ENCODE results near the gene IFRD2.

Gene IFRD2

DNA sequence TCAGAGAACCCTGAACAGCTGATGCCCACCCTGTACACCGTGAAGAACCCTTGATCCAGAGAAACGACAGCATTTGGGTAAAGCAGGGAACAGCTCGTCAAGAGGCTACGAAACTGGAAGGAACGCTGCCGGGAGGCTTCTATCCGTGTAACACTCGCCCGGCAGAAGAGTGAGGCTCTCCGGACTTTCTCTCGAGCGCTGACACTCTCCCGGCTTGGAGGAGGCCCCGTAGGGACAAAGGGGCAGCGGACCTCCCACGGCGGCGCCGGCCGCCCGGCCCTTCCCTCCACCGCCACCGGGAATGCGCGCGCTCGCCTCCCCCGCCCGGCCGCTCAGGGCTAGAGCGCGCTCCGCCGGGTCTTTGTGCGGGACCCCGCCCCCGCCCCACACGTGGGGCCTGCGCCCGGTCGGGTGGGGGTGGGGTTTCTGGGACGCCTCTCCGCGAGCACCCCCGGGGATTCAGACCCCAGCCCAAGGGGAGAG lies 28.7 kb upstream of the IFRD2 start:
- peak; percentile 86 for DNase-seq (ENCODE audit: low spot score)

DNA sequence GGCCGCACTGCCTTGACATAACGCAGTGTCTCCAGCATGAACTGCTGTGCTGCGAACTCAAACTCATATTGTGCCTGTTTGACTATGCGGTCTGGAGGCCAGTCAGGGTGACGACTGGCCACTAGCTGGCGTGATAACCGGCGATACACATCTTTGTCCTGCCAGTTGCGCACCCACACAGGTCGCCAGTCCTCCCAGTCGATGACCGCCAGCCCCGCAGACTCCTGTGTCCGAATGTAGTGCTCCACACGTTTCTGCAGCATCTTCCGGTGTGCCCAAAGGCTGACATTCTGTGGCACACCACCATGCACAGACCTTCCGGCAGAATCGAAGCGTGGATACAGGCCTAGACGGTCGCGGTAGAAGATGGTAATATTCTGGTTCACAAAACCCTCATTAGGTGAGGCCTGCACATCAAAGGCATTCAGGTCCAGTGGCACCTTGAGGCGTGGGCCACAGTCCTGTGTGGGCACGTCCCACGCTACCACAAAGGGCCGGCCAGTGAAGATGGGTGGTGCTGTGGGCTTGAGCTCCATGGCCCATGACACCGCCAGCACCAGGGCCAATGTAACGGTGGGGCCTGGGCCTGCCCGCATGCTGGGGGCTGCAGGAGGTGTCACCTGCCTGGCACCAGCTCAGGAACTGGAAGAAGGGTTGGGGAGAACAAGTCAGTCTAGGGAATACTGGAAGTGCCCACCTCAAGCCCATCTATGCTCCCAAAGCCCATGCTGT lies 27.8 kb upstream of the IFRD2 start:
- in situ Hi-C loops (cut with MboI; ENCODE audit: low sequenced_read_pairs, unreplicated experiment): no loop called here

More for the DNA sequence above, 28.7 kb upstream of the IFRD2 start:
- in situ Hi-C loops (cut with MboI; ENCODE audit: low sequenced_read_pairs, unreplicated experiment): no loop called here
- TF ChIP-seq CTCF (IDR thresholded peaks at IDR 0.05; ENCODE audit: borderline replicate concordance, control extremely low read depth, extremely low read depth, insufficient read depth, missing control alignments): no peak

GRCh38 chr3:50319181-50319893 lies 27.1 kb upstream of the IFRD2 start:
- in situ Hi-C loops (cut with MboI; ENCODE audit: low sequenced_read_pairs, unreplicated experiment): no loop called here

More for the DNA sequence above, 27.8 kb upstream of the IFRD2 start:
- DNase-seq (ENCODE audit: low spot score): no peak
- TF ChIP-seq CTCF (IDR thresholded peaks at IDR 0.05; ENCODE audit: borderline replicate concordance, control extremely low read depth, extremely low read depth, insufficient read depth, missing control alignments): no peak

GRCh38 chr3:50318615-50319014 lies 26.4 kb upstream of the IFRD2 start:
- in situ Hi-C loops (cut with MboI; ENCODE audit: low sequenced_read_pairs, unreplicated experiment): no loop called here
- no peak for DNase-seq (ENCODE audit: low spot score)

More at GRCh38 chr3:50319181-50319893, 27.1 kb upstream of the IFRD2 start:
- TF ChIP-seq CTCF (IDR thresholded peaks at IDR 0.05; ENCODE audit: borderline replicate concordance, control extremely low read depth, extremely low read depth, insufficient read depth, missing control alignments): no peak
- DNase-seq (ENCODE audit: low spot score): no peak

DNA sequence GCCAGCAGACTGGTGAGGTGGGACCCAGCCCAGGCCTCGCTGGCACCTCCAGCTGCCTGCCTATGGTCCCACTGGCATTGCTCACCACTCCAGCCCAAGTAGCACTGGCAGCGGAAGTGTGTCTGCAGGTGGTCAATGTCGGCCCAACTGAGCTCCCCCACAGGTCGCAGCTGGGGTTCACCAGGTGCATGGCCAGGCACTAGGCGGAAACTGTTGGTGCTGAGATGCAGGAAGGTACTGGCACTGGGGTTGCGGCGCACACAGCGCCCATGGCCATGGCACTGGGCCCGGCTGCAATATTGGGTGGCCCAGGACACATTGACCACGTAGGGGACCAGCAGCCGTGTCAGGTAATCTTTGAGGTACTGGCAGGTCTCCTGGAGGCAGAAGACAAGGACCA lies 25.9 kb upstream of the IFRD2 start:
- no peak for DNase-seq (ENCODE audit: low spot score)
- in situ Hi-C loops (cut with MboI; ENCODE audit: low sequenced_read_pairs, unreplicated experiment): no loop called here

More at GRCh38 chr3:50318615-50319014, 26.4 kb upstream of the IFRD2 start:
- TF ChIP-seq CTCF (IDR thresholded peaks at IDR 0.05; ENCODE audit: borderline replicate concordance, control extremely low read depth, extremely low read depth, insufficient read depth, missing control alignments): no peak

More for the DNA sequence above, 25.9 kb upstream of the IFRD2 start:
- no peak for TF ChIP-seq CTCF (IDR thresholded peaks at IDR 0.05; ENCODE audit: borderline replicate concordance, control extremely low read depth, extremely low read depth, insufficient read depth, missing control alignments)

Data from GM13976 (cell line).